Measurements from ENCODE around the gene SNRPF.

Gene SNRPF

GRCh38 chr12:95890958-95891357 lies 32.2 kb downstream of the SNRPF start:
- no peaks in the 10 kb centered on the region for H3K27me3 ChIP-seq (ENCODE audit: insufficient read depth, low read length)
- no peak overlapping the region for H3K9ac ChIP-seq (ENCODE audit: low read depth, low read length)
- no peak overlapping the region for H3K27ac ChIP-seq (ENCODE audit: low read length)
- no peak overlapping the region for H3K4me3 ChIP-seq (ENCODE audit: low read length)
- H3K4me1 ChIP-seq (ENCODE audit: insufficient read depth, low read length) = no peaks in the 10 kb centered on the region
- H3K9me3 ChIP-seq (ENCODE audit: insufficient read depth, low read depth, low read length) = no peaks in the 10 kb centered on the region
- no peaks in the 10 kb centered on the region for H3K36me3 ChIP-seq (ENCODE audit: insufficient read depth, low read depth, low read length)

- no peak overlapping the region for H3K9ac ChIP-seq (ENCODE audit: low read depth, low read length)
- H3K4me1 ChIP-seq (ENCODE audit: insufficient read depth, low read length) = no peaks in the 10 kb centered on the region
- no peaks in the 10 kb centered on the region for H3K36me3 ChIP-seq (ENCODE audit: insufficient read depth, low read depth, low read length)
- no peak overlapping the region for H3K27ac ChIP-seq (ENCODE audit: low read length)
- H3K27me3 ChIP-seq (ENCODE audit: insufficient read depth, low read length) = no peaks in the 10 kb centered on the region
- no peaks in the 10 kb centered on the region for H3K9me3 ChIP-seq (ENCODE audit: insufficient read depth, low read depth, low read length)
- H3K4me3 ChIP-seq (ENCODE audit: low read length) = no peak overlapping the region
Measured at GRCh38 chr12:95896846-95897245, 38.1 kb downstream of the SNRPF start.

GRCh38 chr12:95898081-95898480 lies 39.3 kb downstream of the SNRPF start:
- Histone ChIP-seq H3K4me1 (ENCODE audit: insufficient read depth, low read length) (no peaks in the 10 kb centered on the region), H3K4me3 (ENCODE audit: low read length) (no peak overlapping the region), H3K36me3 (ENCODE audit: insufficient read depth, low read depth, low read length) (no peaks in the 10 kb centered on the region), H3K9ac (ENCODE audit: low read depth, low read length) (no peak overlapping the region), H3K27ac (ENCODE audit: low read length) (no peak overlapping the region), H3K9me3 (ENCODE audit: insufficient read depth, low read depth, low read length) (no peaks in the 10 kb centered on the region), H3K27me3 (ENCODE audit: insufficient read depth, low read length) (no peaks in the 10 kb centered on the region)

- no peaks in the 10 kb centered on the region for H3K4me1 ChIP-seq (ENCODE audit: insufficient read depth, low read length)
- H3K27ac ChIP-seq (ENCODE audit: low read length) = no peak overlapping the region
- no peaks in the 10 kb centered on the region for H3K9me3 ChIP-seq (ENCODE audit: insufficient read depth, low read depth, low read length)
- no peaks in the 10 kb centered on the region for H3K27me3 ChIP-seq (ENCODE audit: insufficient read depth, low read length)
- no peak overlapping the region for H3K4me3 ChIP-seq (ENCODE audit: low read length)
- H3K9ac ChIP-seq (ENCODE audit: low read depth, low read length) = no peak overlapping the region
- no peaks in the 10 kb centered on the region for H3K36me3 ChIP-seq (ENCODE audit: insufficient read depth, low read depth, low read length)
Measured at GRCh38 chr12:95908573-95908972, 49.8 kb downstream of the SNRPF start.

GRCh38 chr12:95909871-95910270 lies 51.1 kb downstream of the SNRPF start:
- Histone ChIP-seq H3K27me3 (ENCODE audit: insufficient read depth, low read length) (no peaks in the 10 kb centered on the region), H3K9ac (ENCODE audit: low read depth, low read length) (no peak overlapping the region), H3K27ac (ENCODE audit: low read length) (no peak overlapping the region), H3K9me3 (ENCODE audit: insufficient read depth, low read depth, low read length) (no peaks in the 10 kb centered on the region), H3K4me1 (ENCODE audit: insufficient read depth, low read length) (no peaks in the 10 kb centered on the region), H3K36me3 (ENCODE audit: insufficient read depth, low read depth, low read length) (no peaks in the 10 kb centered on the region), H3K4me3 (ENCODE audit: low read length) (no peak overlapping the region)

All from iPS-20b (cell line).